WTC11 (cell line): Measurements from ENCODE around the gene SLC35F2. TPM values are rescaled to one million over a fixed set of nuclear protein-coding genes. Genes with fewer than 3 reads are reported as not detected.

Experiments used
- ATAC-seq: fragments of 200-7000 bp; cut with Tn5 transposase; 2 replicates; pipeline ENCODE4 v1.10.0; 2021; ENCODE audit warnings: mild to moderate bottlenecking, moderate library complexity
- CTCF ChIA-PET: fragments of 300-600 bp; sonication (Branson Sonifier 250); formaldehyde crosslinking; loops from one replicate; lab custom pipeline; 2021; ENCODE audit warnings: antibody characterized with exemption; lab: Charles Lee
- POLR2A ChIA-PET: fragments of 350-600 bp; sonication (Branson Sonifier 250); formaldehyde crosslinking; loops from one replicate; lab custom pipeline; 2021; ENCODE audit warnings: antibody characterized with exemption; lab: Charles Lee
- DNase-seq: peaks from one replicate; pipeline ENCODE4 v3.0.0; 2021; ENCODE audit warnings: low spot score
- H3K27ac Mint-ChIP-seq: 2 replicates; pipeline ENCODE4 v1.8.0; 2021; ENCODE audit warnings: mixed read lengths
- H3K27me3 Mint-ChIP-seq: 2 replicates; pipeline ENCODE4 v1.8.0; 2021; ENCODE audit warnings: low read depth, mild to moderate bottlenecking, moderate library complexity, mixed read lengths
- H3K36me3 Mint-ChIP-seq: 2 replicates; pipeline ENCODE4 v1.8.0; 2021; ENCODE audit warnings: mixed read lengths
- H3K4me1 Mint-ChIP-seq: 2 replicates; pipeline ENCODE4 v1.8.0; 2022; ENCODE audit warnings: mixed read lengths
- H3K4me3 Mint-ChIP-seq: 2 replicates; pipeline ENCODE4 v1.8.0; 2021; ENCODE audit warnings: mild to moderate bottlenecking, moderate library complexity, mixed read lengths
- H3K9me3 Mint-ChIP-seq: 2 replicates; pipeline ENCODE4 v1.8.0; 2021; ENCODE audit warnings: mixed read lengths
- FOXP1 ChIP-seq: sonication (generic); formaldehyde crosslinking; IDR thresholded peaks from 2 replicates; pipeline ENCODE4 v1.8.0; 2022; ENCODE audit warnings: missing genetic modification reagents, mild to moderate bottlenecking, moderate library complexity, borderline replicate concordance
- FOXP4 ChIP-seq: sonication (generic); formaldehyde crosslinking; IDR thresholded peaks from 2 replicates; pipeline ENCODE4 v1.8.0; 2022; ENCODE audit warnings: mild to moderate bottlenecking, missing genetic modification reagents
- GABPB1 ChIP-seq: sonication (generic); formaldehyde crosslinking; IDR thresholded peaks from 2 replicates; pipeline ENCODE4 v1.8.1; 2023; ENCODE audit warnings: mild to moderate bottlenecking, missing genetic modification reagents
- HMGXB4 ChIP-seq: sonication (generic); formaldehyde crosslinking; IDR thresholded peaks from 2 replicates; pipeline ENCODE4 v1.8.1; 2023; ENCODE audit warnings: mild to moderate bottlenecking, moderate library complexity, missing genetic modification reagents
- JUN ChIP-seq: sonication (generic); formaldehyde crosslinking; IDR thresholded peaks from 2 replicates; pipeline ENCODE4 v1.8.0; 2023; ENCODE audit warnings: mild to moderate bottlenecking, missing genetic modification reagents
- RORB ChIP-seq: fragments of 250-450 bp; sonication (Bioruptor Pico); IDR thresholded peaks from 2 replicates; pipeline ENCODE4 v1.9.0; 2021; ENCODE audit warnings: mild to moderate bottlenecking
- TEAD1 ChIP-seq: sonication (generic); formaldehyde crosslinking; IDR thresholded peaks from 2 replicates; pipeline ENCODE4 v1.8.0; 2022; ENCODE audit warnings: mild to moderate bottlenecking, missing genetic modification reagents
- USF2 ChIP-seq: sonication (generic); formaldehyde crosslinking; IDR thresholded peaks from 2 replicates; pipeline ENCODE4 v1.8.1; 2023; ENCODE audit warnings: mild to moderate bottlenecking, missing genetic modification reagents, moderate library complexity
- ZNF232 ChIP-seq: sonication (generic); formaldehyde crosslinking; IDR thresholded peaks from 2 replicates; pipeline ENCODE4 v1.8.0; 2022; ENCODE audit warnings: mild to moderate bottlenecking, missing genetic modification reagents
- ZNF281 ChIP-seq: sonication (generic); formaldehyde crosslinking; IDR thresholded peaks from 2 replicates; pipeline ENCODE4 v1.8.0; 2023; ENCODE audit warnings: mild to moderate bottlenecking, missing genetic modification reagents
- total RNA-seq: library from RNA; stranded (reverse); gene quantifications from 3 replicates; pipeline ENCODE4 v1.2.3, GENCODE V29; 2021
- TF ChIP-seq, protein P1 (sequence below): sonication (generic); formaldehyde crosslinking; IDR thresholded peaks from 2 replicates; pipeline ENCODE4 v1.8.1; 2022; ENCODE audit warnings: low read depth, missing genetic modification reagents, borderline replicate concordance
- TF ChIP-seq, protein P2 (sequence below): fragments of 250-450 bp; sonication (Bioruptor Pico); IDR thresholded peaks from 2 replicates; pipeline ENCODE4 v1.9.0; 2021; ENCODE audit warnings: mild to moderate bottlenecking, borderline replicate concordance

The SLC35F2 gene
- total RNA-seq, 1 experiment from 2014 or later: 27.1 TPM

GRCh38 chr11:107792049-107792443, 66.5 kb downstream of the SLC35F2 start:
- Mint-ChIP-seq H3K9me3 (peaks cover 11% of the 10 kb centered on the region), H3K36me3 (peaks cover 21% of the 10 kb centered on the region), H3K4me3 (no peak overlapping the region), H3K27ac (no peak overlapping the region), H3K27me3 (no peaks in the 10 kb centered on the region), H3K4me1 (peaks cover 8% of the 10 kb centered on the region)
- TF ChIP-seq ZNF232: no peak
- no peak for TF ChIP-seq GABPB1 (CRISPR knock-in tag)
- TF ChIP-seq, protein P1, sequence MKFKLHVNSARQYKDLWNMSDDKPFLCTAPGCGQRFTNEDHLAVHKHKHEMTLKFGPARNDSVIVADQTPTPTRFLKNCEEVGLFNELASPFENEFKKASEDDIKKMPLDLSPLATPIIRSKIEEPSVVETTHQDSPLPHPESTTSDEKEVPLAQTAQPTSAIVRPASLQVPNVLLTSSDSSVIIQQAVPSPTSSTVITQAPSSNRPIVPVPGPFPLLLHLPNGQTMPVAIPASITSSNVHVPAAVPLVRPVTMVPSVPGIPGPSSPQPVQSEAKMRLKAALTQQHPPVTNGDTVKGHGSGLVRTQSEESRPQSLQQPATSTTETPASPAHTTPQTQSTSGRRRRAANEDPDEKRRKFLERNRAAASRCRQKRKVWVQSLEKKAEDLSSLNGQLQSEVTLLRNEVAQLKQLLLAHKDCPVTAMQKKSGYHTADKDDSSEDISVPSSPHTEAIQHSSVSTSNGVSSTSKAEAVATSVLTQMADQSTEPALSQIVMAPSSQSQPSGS (CRISPR knock-in tag): no peak
- TF ChIP-seq TEAD1 (CRISPR knock-in tag): no peak
- TF ChIP-seq, protein P2, sequence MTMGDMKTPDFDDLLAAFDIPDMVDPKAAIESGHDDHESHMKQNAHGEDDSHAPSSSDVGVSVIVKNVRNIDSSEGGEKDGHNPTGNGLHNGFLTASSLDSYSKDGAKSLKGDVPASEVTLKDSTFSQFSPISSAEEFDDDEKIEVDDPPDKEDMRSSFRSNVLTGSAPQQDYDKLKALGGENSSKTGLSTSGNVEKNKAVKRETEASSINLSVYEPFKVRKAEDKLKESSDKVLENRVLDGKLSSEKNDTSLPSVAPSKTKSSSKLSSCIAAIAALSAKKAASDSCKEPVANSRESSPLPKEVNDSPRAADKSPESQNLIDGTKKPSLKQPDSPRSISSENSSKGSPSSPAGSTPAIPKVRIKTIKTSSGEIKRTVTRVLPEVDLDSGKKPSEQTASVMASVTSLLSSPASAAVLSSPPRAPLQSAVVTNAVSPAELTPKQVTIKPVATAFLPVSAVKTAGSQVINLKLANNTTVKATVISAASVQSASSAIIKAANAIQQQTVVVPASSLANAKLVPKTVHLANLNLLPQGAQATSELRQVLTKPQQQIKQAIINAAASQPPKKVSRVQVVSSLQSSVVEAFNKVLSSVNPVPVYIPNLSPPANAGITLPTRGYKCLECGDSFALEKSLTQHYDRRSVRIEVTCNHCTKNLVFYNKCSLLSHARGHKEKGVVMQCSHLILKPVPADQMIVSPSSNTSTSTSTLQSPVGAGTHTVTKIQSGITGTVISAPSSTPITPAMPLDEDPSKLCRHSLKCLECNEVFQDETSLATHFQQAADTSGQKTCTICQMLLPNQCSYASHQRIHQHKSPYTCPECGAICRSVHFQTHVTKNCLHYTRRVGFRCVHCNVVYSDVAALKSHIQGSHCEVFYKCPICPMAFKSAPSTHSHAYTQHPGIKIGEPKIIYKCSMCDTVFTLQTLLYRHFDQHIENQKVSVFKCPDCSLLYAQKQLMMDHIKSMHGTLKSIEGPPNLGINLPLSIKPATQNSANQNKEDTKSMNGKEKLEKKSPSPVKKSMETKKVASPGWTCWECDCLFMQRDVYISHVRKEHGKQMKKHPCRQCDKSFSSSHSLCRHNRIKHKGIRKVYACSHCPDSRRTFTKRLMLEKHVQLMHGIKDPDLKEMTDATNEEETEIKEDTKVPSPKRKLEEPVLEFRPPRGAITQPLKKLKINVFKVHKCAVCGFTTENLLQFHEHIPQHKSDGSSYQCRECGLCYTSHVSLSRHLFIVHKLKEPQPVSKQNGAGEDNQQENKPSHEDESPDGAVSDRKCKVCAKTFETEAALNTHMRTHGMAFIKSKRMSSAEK (CRISPR knock-in tag): no peak
- TF ChIP-seq USF2 (CRISPR knock-in tag): no peak
- no peak for TF ChIP-seq ZNF281 (CRISPR knock-in tag)
- TF ChIP-seq FOXP1 (CRISPR knock-in tag): no peak
- no peak for TF ChIP-seq RORB (CRISPR knock-in tag)
- no peak for TF ChIP-seq JUN (CRISPR knock-in tag)
- no peak for TF ChIP-seq FOXP4 (CRISPR knock-in tag)
- no peak for TF ChIP-seq HMGXB4
- ChIA-PET POLR2A (no interaction called here), CTCF (interaction anchor here (0.6 kb wide), 1 partner anchor 35 kb away, joined by 3 read pairs; no protein-coding TSS in a partner anchor)
- DNase-seq (no peak), ATAC-seq (no peak)
